OCI-LY1 (cell line): ENCODE measurements around the gene RAET1L.
A peak's percentile ranks its signal among the peaks of the same experiment; 100 is the strongest.

Experiments
- H2AFZ ChIP-seq: fragments of 200-600 bp; sonication (generic), shearing (Covaris generic); 2 replicates; pipeline ENCODE4 v1.6.0; 2014; ENCODE audit warnings: antibody characterized with exemption, mild to moderate bottlenecking, low read length
- H3F3A ChIP-seq: fragments of 200-600 bp; sonication (generic), shearing (Covaris generic); 2 replicates; pipeline ENCODE4 v1.6.0; 2014; ENCODE audit warnings: mild to moderate bottlenecking, antibody characterized with exemption, low read length, moderate library complexity; ENCODE audit not compliant: insufficient read depth
- H3K27ac ChIP-seq: fragments of 200-600 bp; sonication (generic); 2 replicates; pipeline ENCODE4 v1.5.1; 2014; ENCODE audit warnings: low read length, mixed run types, mild to moderate bottlenecking, low read depth; ENCODE audit not compliant: poor library complexity, severe bottlenecking
- H3K27me3 ChIP-seq: fragments of 200-600 bp; sonication (generic); 2 replicates; pipeline ENCODE4 v1.6.0; 2014; ENCODE audit warnings: antibody characterized with exemption, mild to moderate bottlenecking, low read length, moderate library complexity; ENCODE audit not compliant: insufficient read depth
- H3K36me3 ChIP-seq: fragments of 200-600 bp; sonication (generic); 2 replicates; pipeline ENCODE4 v1.6.1; 2014; ENCODE audit warnings: mild to moderate bottlenecking, antibody characterized with exemption, low read length, moderate library complexity, mixed read lengths; ENCODE audit not compliant: insufficient read depth
- H3K4me1 ChIP-seq: fragments of 200-600 bp; sonication (generic); 2 replicates; pipeline ENCODE4 v1.5.1; 2014; ENCODE audit warnings: mild to moderate bottlenecking, low read length, moderate library complexity; ENCODE audit not compliant: insufficient read depth, severe bottlenecking
- H3K4me2 ChIP-seq: fragments of 200-600 bp; sonication (generic), shearing (Covaris generic); 2 replicates; pipeline ENCODE4 v1.6.1; 2014; ENCODE audit warnings: low read length
- H3K4me3 ChIP-seq: fragments of 200-600 bp; sonication (generic); 2 replicates; pipeline ENCODE4 v1.5.1; 2014; ENCODE audit warnings: low read length, low read depth, mild to moderate bottlenecking, mixed read lengths; ENCODE audit not compliant: poor library complexity, severe bottlenecking
- H3K79me2 ChIP-seq: fragments of 200-600 bp; shearing (Covaris generic); 2 replicates; pipeline ENCODE4 v1.6.1; 2016; ENCODE audit warnings: mixed run types, low read length, mixed read lengths; ENCODE audit not compliant: insufficient read depth
- H3K9ac ChIP-seq: fragments of 200-600 bp; sonication (generic), shearing (Covaris generic); 2 replicates; pipeline ENCODE4 v1.6.1; 2014; ENCODE audit warnings: mild to moderate bottlenecking, low read length, mixed read lengths
- H3K9me2 ChIP-seq: fragments of 200-600 bp; sonication (generic), shearing (Covaris generic); 2 replicates; pipeline ENCODE4 v1.6.1; 2014; ENCODE audit warnings: low read depth, mild to moderate bottlenecking, low read length, mixed read lengths
- H3K9me3 ChIP-seq: fragments of 200-600 bp; shearing (Covaris generic); 2 replicates; pipeline ENCODE4 v1.6.1; 2014; ENCODE audit warnings: low read length, mixed read lengths
- H4K20me1 ChIP-seq: fragments of 200-600 bp; sonication (generic), shearing (Covaris generic); 2 replicates; pipeline ENCODE4 v1.6.0; 2016; ENCODE audit warnings: mild to moderate bottlenecking, low read length; ENCODE audit not compliant: insufficient read depth
- EZH2 ChIP-seq: fragments of 200-600 bp; sonication (generic), shearing (Covaris generic); IDR thresholded peaks from 2 replicates; pipeline ENCODE4 v1.8.0; 2017; ENCODE audit warnings: borderline replicate concordance, mixed run types, mild to moderate bottlenecking, antibody characterized with exemption, low read length, moderate library complexity, mixed read lengths
- TF ChIP-seq, protein P1 (sequence below): fragments of 200-600 bp; sonication (generic), shearing (Covaris generic); IDR thresholded peaks from 2 replicates; pipeline ENCODE4 v1.5.1; 2017; ENCODE audit warnings: mild to moderate bottlenecking, antibody characterized with exemption, low read length, moderate library complexity, mixed read lengths

Gene RAET1L

GRCh38 chr6:149990661-149991471 is 34.5 kb downstream of the RAET1L start:
- Histone ChIP-seq H3F3A (no peaks in the 10 kb centered on the region), H3K79me2 (no peaks in the 10 kb centered on the region), H3K9me3 (no peaks in the 10 kb centered on the region), H2AFZ (no peak overlapping the region), H3K9ac (no peak overlapping the region; the same call in 1 of the 2 replicates), H3K4me1 (peaks cover 14% of the 10 kb centered on the region), H3K9me2 (no peaks in the 10 kb centered on the region), H3K27me3 (no peaks in the 10 kb centered on the region), H3K4me3 (peak overlapping the region; percentile 54), H4K20me1 (no peaks in the 10 kb centered on the region), H3K4me2 (peak overlapping the region; percentile 76), H3K27ac (no peak overlapping the region), H3K36me3 (no peaks in the 10 kb centered on the region)
- no peak for TF ChIP-seq EZH2
- TF ChIP-seq, protein P1, sequence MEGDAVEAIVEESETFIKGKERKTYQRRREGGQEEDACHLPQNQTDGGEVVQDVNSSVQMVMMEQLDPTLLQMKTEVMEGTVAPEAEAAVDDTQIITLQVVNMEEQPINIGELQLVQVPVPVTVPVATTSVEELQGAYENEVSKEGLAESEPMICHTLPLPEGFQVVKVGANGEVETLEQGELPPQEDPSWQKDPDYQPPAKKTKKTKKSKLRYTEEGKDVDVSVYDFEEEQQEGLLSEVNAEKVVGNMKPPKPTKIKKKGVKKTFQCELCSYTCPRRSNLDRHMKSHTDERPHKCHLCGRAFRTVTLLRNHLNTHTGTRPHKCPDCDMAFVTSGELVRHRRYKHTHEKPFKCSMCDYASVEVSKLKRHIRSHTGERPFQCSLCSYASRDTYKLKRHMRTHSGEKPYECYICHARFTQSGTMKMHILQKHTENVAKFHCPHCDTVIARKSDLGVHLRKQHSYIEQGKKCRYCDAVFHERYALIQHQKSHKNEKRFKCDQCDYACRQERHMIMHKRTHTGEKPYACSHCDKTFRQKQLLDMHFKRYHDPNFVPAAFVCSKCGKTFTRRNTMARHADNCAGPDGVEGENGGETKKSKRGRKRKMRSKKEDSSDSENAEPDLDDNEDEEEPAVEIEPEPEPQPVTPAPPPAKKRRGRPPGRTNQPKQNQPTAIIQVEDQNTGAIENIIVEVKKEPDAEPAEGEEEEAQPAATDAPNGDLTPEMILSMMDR, result no peak

DNA sequence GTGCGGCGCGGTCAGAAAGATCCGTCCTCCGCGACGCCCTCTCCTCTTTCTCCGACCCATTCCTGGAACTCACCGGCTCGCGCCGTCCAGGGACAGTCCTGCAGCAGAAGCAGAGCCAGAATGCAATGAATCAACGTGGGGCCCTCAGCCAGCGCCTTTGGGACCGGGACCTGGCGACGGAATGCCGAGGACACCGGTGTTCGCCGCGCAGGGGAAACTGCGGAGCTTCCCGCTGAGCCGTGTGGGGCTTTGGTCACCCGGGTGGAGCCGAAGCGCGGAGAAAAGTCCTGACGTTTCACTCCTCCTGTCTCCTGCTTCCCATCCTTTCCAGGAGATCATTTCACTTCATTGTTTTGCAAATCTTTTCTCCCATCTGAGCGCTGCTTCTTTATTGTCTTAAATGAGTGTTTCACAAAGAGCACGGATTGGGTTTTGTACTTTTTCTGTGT is 35.1 kb downstream of the RAET1L start:
- no peak overlapping the region for H3K27ac ChIP-seq
- no peak overlapping the region for H3K9ac ChIP-seq
- peak overlapping the region; percentile 54 for H3K4me3 ChIP-seq
- H4K20me1 ChIP-seq, result no peaks in the 10 kb centered on the region
- no peaks in the 10 kb centered on the region for H3F3A ChIP-seq
- no peak overlapping the region for H2AFZ ChIP-seq
- TF ChIP-seq, protein P1, result no peak
- TF ChIP-seq EZH2, result no peak
- H3K36me3 ChIP-seq, result no peaks in the 10 kb centered on the region
- peak overlapping the region; percentile 76 for H3K4me2 ChIP-seq
- H3K9me2 ChIP-seq, result no peaks in the 10 kb centered on the region
- peaks cover 14% of the 10 kb centered on the region for H3K4me1 ChIP-seq
- H3K27me3 ChIP-seq, result no peaks in the 10 kb centered on the region
- H3K9me3 ChIP-seq, result no peaks in the 10 kb centered on the region
- H3K79me2 ChIP-seq, result no peaks in the 10 kb centered on the region

GRCh38 chr6:149988550-149989346 is 36.6 kb downstream of the RAET1L start:
- Histone ChIP-seq H3K9me3 (no peaks in the 10 kb centered on the region), H3K27ac (no peak overlapping the region), H3K9ac (no peak overlapping the region), H3K4me1 (peaks cover 14% of the 10 kb centered on the region), H4K20me1 (no peaks in the 10 kb centered on the region), H3K36me3 (no peaks in the 10 kb centered on the region), H3K4me3 (no peak overlapping the region), H3K79me2 (no peaks in the 10 kb centered on the region), H3K9me2 (no peaks in the 10 kb centered on the region), H3K4me2 (no peak overlapping the region), H2AFZ (no peak overlapping the region), H3F3A (no peaks in the 10 kb centered on the region), H3K27me3 (no peaks in the 10 kb centered on the region)
- TF ChIP-seq EZH2, result no peak
- TF ChIP-seq, protein P1, result no peak
